NCI-H1436 treated with DMSO at 0.1 percent for 48 hours (cell line): Measurements from ENCODE around the gene VPS52.
"Not testable (repeated sequence)": the region's sequence is repeated elsewhere in the genome, so short reads cannot be mapped to it uniquely, and the experiment has no call there.

Experiments
- DNase-seq: peaks from one replicate; lab custom pipeline; 2025; lab: John Stamatoyannopoulos, UW

VPS52 gene

GRCh38 chr6:33248932-33249731, 22.5 kb downstream of the VPS52 start:
- peak; percentile 97 for DNase-seq

- no peak for DNase-seq
Measured at GRCh38 chr6:33248643-33248931, 23.1 kb downstream of the VPS52 start.

GRCh38 chr6:33247977-33248642, 23.6 kb downstream of the VPS52 start:
- peak; percentile 40 for DNase-seq

GRCh38 chr6:33243476-33243875, 28.2 kb downstream of the VPS52 start:
- no peak for DNase-seq

GRCh38 chr6:33241968-33242367, 29.7 kb downstream of the VPS52 start:
- DNase-seq = no peak

- no peak for DNase-seq
Measured at GRCh38 chr6:33237741-33238140, 33.9 kb downstream of the VPS52 start.

- no peak for DNase-seq
Measured at GRCh38 chr6:33236852-33237251, 34.8 kb downstream of the VPS52 start.

- DNase-seq = no peak
Measured at GRCh38 chr6:33236328-33236727, 35.3 kb downstream of the VPS52 start.

GRCh38 chr6:33235221-33235634, 36.4 kb downstream of the VPS52 start:
- peak; percentile 48 for DNase-seq

GRCh38 chr6:33226503-33227120, 45.1 kb downstream of the VPS52 start:
- not testable (repeated sequence) for DNase-seq

GRCh38 chr6:33217681-33218080, 54.0 kb downstream of the VPS52 start:
- no peak for DNase-seq

- DNase-seq = no peak
Measured at GRCh38 chr6:33217246-33217645, 54.4 kb downstream of the VPS52 start.

GRCh38 chr6:33216117-33216649, 55.5 kb downstream of the VPS52 start:
- no peak for DNase-seq

- DNase-seq = no peak
Measured at GRCh38 chr6:33215271-33216116, 56.2 kb downstream of the VPS52 start.

- no peak for DNase-seq
Measured at GRCh38 chr6:33213989-33214335, 57.7 kb downstream of the VPS52 start.

- DNase-seq = no peak
Measured at GRCh38 chr6:33213166-33213988, 58.3 kb downstream of the VPS52 start.

GRCh38 chr6:33212857-33213165, 58.9 kb downstream of the VPS52 start:
- DNase-seq = no peak

- no peak for DNase-seq
Measured at GRCh38 chr6:33211666-33212422, 59.8 kb downstream of the VPS52 start.

GRCh38 chr6:33211136-33211535, 60.5 kb downstream of the VPS52 start:
- no peak for DNase-seq

GRCh38 chr6:33209856-33210255, 61.8 kb downstream of the VPS52 start:
- no peak for DNase-seq
